HCT116 (cell line): ENCODE measurements around the gene ANKRD33. TPM values are rescaled to one million over a fixed set of nuclear protein-coding genes. Genes with fewer than 3 reads are reported as not detected.

Source experiments
- ATAC-seq: fragments of 200-7000 bp; cut with Tn5 transposase; 2 replicates; pipeline ENCODE4 v1.9.1; 2020; ENCODE audit warnings: mild to moderate bottlenecking, moderate library complexity
- BruUV-seq: library from RNA; stranded (reverse); fragments of 400-500 nt; replicated peaks from 2 replicates; lab custom pipeline; 2021; lab: Mats Ljungman, UMichigan
- CTCF ChIA-PET: fragments of 300-600 bp; sonication (Branson Sonifier 250); formaldehyde crosslinking; loops from one replicate; lab custom pipeline; 2021; ENCODE audit warnings: antibody characterized with exemption; lab: Charles Lee
- POLR2A ChIA-PET: fragments of 300-600, 350-600 bp; sonication (Branson Sonifier 250); formaldehyde crosslinking; loops from one replicate; lab custom pipeline; 2021; ENCODE audit warnings: antibody characterized with exemption; lab: Charles Lee
- RAD21 ChIA-PET, 2 experiments: fragments of 300-600 bp; sonication (Branson Sonifier 250); formaldehyde crosslinking; loops; one replicate each; lab custom pipeline; 2023; ENCODE audit warnings: low total read pairs in 2 of 2; ENCODE audit not compliant: uncharacterized antibody in 2 of 2, unreplicated experiment in 2 of 2, low non-redundant PET in 1 of 2; lab: Charles Lee
- DNase-seq: peaks from one replicate; pipeline ENCODE4 v3.0.0-alpha.2; 2010; ENCODE audit warnings: low read depth, low spot score
- H2AFZ ChIP-seq: fragments of 200-600 bp; shearing (Covaris generic), sonication (generic); 2 replicates; pipeline ENCODE4 v1.6.1; 2017; ENCODE audit warnings: low read depth, mixed run types, mixed read lengths, antibody characterized with exemption, low read length; ENCODE audit not compliant: poor library complexity, severe bottlenecking
- H3K27ac ChIP-seq: 2 replicates; pipeline ENCODE4 v1.5.1; 2012; ENCODE audit warnings: low read depth, low read length
- H3K27me3 ChIP-seq: fragments of 200-600 bp; sonication (generic); 2 replicates; pipeline ENCODE4 v1.6.1; 2016; ENCODE audit warnings: mixed run types, low read length, mixed read lengths; ENCODE audit not compliant: insufficient read depth
- H3K36me3 ChIP-seq, 2 experiments: fragments of 200-500 bp in 1 of 2; fragments of 200-600 bp in 1 of 2; sonication (Bioruptor generic) in 1 of 2; sonication (generic) in 1 of 2; 2 replicates each; pipeline versions ENCODE4 v1.5.1 to v1.6.1; 2014 to 2016; ENCODE audit warnings: low read length in 2 of 2, inconsistent platforms in 1 of 2, mixed read lengths in 1 of 2, mixed run types in 1 of 2; ENCODE audit not compliant: insufficient read depth in 2 of 2, control insufficient read depth in 1 of 2
- H3K4me1 ChIP-seq, 2 experiments: fragments of 200-600 bp in 1 of 2; sonication (generic) in 1 of 2; 2 replicates each; pipeline versions ENCODE4 v1.5.1 to v1.6.1; 2012 to 2017; ENCODE audit warnings: low read length in 2 of 2, inconsistent platforms in 1 of 2, mild to moderate bottlenecking in 1 of 2, mixed read lengths in 1 of 2, mixed run types in 1 of 2, moderate library complexity in 1 of 2; ENCODE audit not compliant: insufficient read depth in 2 of 2, control insufficient read depth in 1 of 2
- H3K4me2 ChIP-seq: fragments of 200-600 bp; sonication (generic); 2 replicates; pipeline ENCODE4 v1.6.1; 2017; ENCODE audit warnings: mixed run types, low read length, mixed read lengths
- H3K4me3 ChIP-seq, 2 experiments: fragments of 200-600 bp in 1 of 2; sonication (generic) in 1 of 2; replicated peaks in 1 of 2; 2 replicates each; pipeline ENCODE4 v1.5.1; 2011 to 2016; ENCODE audit warnings: low read length in 2 of 2, control low read depth in 1 of 2, low read depth in 1 of 2, mild to moderate bottlenecking in 1 of 2, mixed read lengths in 1 of 2, mixed run types in 1 of 2
- H3K79me2 ChIP-seq: fragments of 200-600 bp; sonication (generic); 2 replicates; pipeline ENCODE4 v1.6.1; 2017; ENCODE audit warnings: mild to moderate bottlenecking, mixed run types, low read length, moderate library complexity, mixed read lengths; ENCODE audit not compliant: insufficient read depth
- H3K9ac ChIP-seq: fragments of 200-600 bp; sonication (generic); 2 replicates; pipeline ENCODE4 v1.6.1; 2016; ENCODE audit warnings: low read length, mixed read lengths
- H3K9me2 ChIP-seq: fragments of 200-600 bp; sonication (generic), shearing (Covaris generic); 2 replicates; pipeline ENCODE4 v1.6.1; 2017; ENCODE audit warnings: mixed run types, mild to moderate bottlenecking, moderate library complexity; ENCODE audit not compliant: insufficient read depth
- H3K9me3 ChIP-seq, 2 experiments: fragments of 200-500 bp in 1 of 2; fragments of 200-600 bp in 1 of 2; sonication (Bioruptor generic) in 1 of 2; sonication (generic) in 1 of 2; 2 replicates each; pipeline ENCODE4 v1.6.1; 2014 to 2017; ENCODE audit warnings: low read length in 2 of 2, mixed read lengths in 2 of 2, inconsistent platforms in 1 of 2, low read depth in 1 of 2, mild to moderate bottlenecking in 1 of 2, mixed run types in 1 of 2, moderate library complexity in 1 of 2; ENCODE audit not compliant: control insufficient read depth in 1 of 2, insufficient read depth in 1 of 2
- H4K20me1 ChIP-seq: fragments of 200-600 bp; sonication (generic), shearing (Covaris generic); 2 replicates; pipeline ENCODE4 v1.6.1; 2017; ENCODE audit warnings: mixed run types, mild to moderate bottlenecking, moderate library complexity; ENCODE audit not compliant: insufficient read depth
- ATF3 ChIP-seq: IDR thresholded peaks from 2 replicates; pipeline ENCODE4 v1.6.1; 2012
- CBX3 ChIP-seq: IDR thresholded peaks from 2 replicates; pipeline ENCODE4 v1.6.1; 2012; ENCODE audit warnings: low read depth
- CEBPB ChIP-seq: IDR thresholded peaks from 2 replicates; pipeline ENCODE4 v1.6.1; 2012; ENCODE audit warnings: low read depth
- CTCF ChIP-seq, 3 experiments: fragments of 200-600 bp in 1 of 3; sonication (generic) in 1 of 3; IDR thresholded peaks in 2 of 3; conservative IDR thresholded peaks in 1 of 3; 2 replicates each; pipeline ENCODE4 v1.5.1; 2012 to 2017; ENCODE audit warnings: low read depth in 2 of 3, low read length in 2 of 3, antibody characterized with exemption in 1 of 3, borderline replicate concordance in 1 of 3, control low read depth in 1 of 3, mild to moderate bottlenecking in 1 of 3, mixed read lengths in 1 of 3, mixed run types in 1 of 3, moderate library complexity in 1 of 3; ENCODE audit not compliant: insufficient read depth in 1 of 3
- EGR1 ChIP-seq: IDR thresholded peaks from 2 replicates; pipeline ENCODE4 v1.6.1; 2012; ENCODE audit warnings: low read depth
- ELF1 ChIP-seq: IDR thresholded peaks from 2 replicates; pipeline ENCODE4 v1.6.1; 2012; ENCODE audit warnings: low read depth, borderline replicate concordance
- EZH2 ChIP-seq: fragments of 200-600 bp; sonication (generic); IDR thresholded peaks from 2 replicates; pipeline ENCODE4 v1.6.1; 2017; ENCODE audit warnings: antibody characterized with exemption, mixed run types
- JUND ChIP-seq: IDR thresholded peaks from 2 replicates; pipeline ENCODE4 v1.6.1; 2012
- MAX ChIP-seq: IDR thresholded peaks from 2 replicates; pipeline ENCODE4 v1.6.1; 2012
- POLR2A ChIP-seq: IDR thresholded peaks from 2 replicates; pipeline ENCODE4 v1.7.0; 2011; ENCODE audit warnings: borderline replicate concordance; ENCODE audit not compliant: insufficient read depth, insufficient read length; ENCODE audit errors: extremely low read depth
- RAD21 ChIP-seq: IDR thresholded peaks from 2 replicates; pipeline ENCODE4 v1.6.1; 2012; ENCODE audit warnings: low read depth, mild to moderate bottlenecking
- REST ChIP-seq: IDR thresholded peaks from 2 replicates; pipeline ENCODE4 v1.6.1; 2012; ENCODE audit warnings: low read depth
- SP1 ChIP-seq: IDR thresholded peaks from 2 replicates; pipeline ENCODE4 v1.6.1; 2012; ENCODE audit warnings: low read depth
- TCF7L2 ChIP-seq: IDR thresholded peaks from 2 replicates; pipeline ENCODE4 v1.7.0; 2011; ENCODE audit warnings: borderline replicate concordance, inconsistent platforms; ENCODE audit not compliant: insufficient read depth, insufficient read length; ENCODE audit errors: extremely low read depth
- ZFX ChIP-seq: fragments of 450-650 bp; IDR thresholded peaks from 2 replicates; pipeline ENCODE4 v1.6.1; 2017
- ZNF274 ChIP-seq: fragments of 200-500 bp; sonication (Bioruptor generic); IDR thresholded peaks from 2 replicates; pipeline ENCODE4 v1.6.1; 2014; ENCODE audit warnings: mild to moderate bottlenecking, low read depth, low read length, inconsistent platforms
- intact Hi-C: fragments of 100-400 bp; cut with micrococcal nuclease; formaldehyde crosslinking; loops from 2 replicates; pipeline ENCODE4 v1.10.0; 2022
- total RNA-seq: library from RNA; stranded (reverse); gene quantifications from one replicate; pipeline ENCODE4 v1.2.1, GENCODE V29; 2021; ENCODE audit not compliant: unreplicated experiment

The ANKRD33 gene
- total RNA-seq, 1 experiment from 2014 or later, result not detected

- H2AFZ ChIP-seq, result no peak overlapping the region
- H3K4me2 ChIP-seq, result no peak overlapping the region
- H3K79me2 ChIP-seq, result no peaks in the 10 kb centered on the region
- no peaks in the 10 kb centered on the region for H3K27me3 ChIP-seq
- H3K9me3 ChIP-seq, result no peaks in the 10 kb centered on the region
- H3K4me1 ChIP-seq, result no peaks in the 10 kb centered on the region
- TF ChIP-seq POLR2A (no peak), ELF1 (no peak), CBX3 (no peak), ATF3 (no peak), MAX (no peak), TCF7L2 (no peak), SP1 (no peak), EZH2 (no peak), JUND (no peak), EGR1 (no peak), RAD21 (no peak), CEBPB (no peak), ZFX (no peak), REST (no peak), ZNF274 (no peak), CTCF (IDR thresholded peaks at IDR 0.05 in 2 of 3, conservative IDR thresholded peaks at IDR 0.05 in 1 of 3; ENCODE audit: borderline replicate concordance in 1 of 3, insufficient read depth in 1 of 3, low read depth in 2 of 3, low read length in 2 of 3) (no peak)
- no peaks in the 10 kb centered on the region for H4K20me1 ChIP-seq
- DNase-seq (no peak), ATAC-seq (no peak)
- H3K9ac ChIP-seq, result no peak overlapping the region
- BruUV-seq, result no TSS peak
- no peaks in the 10 kb centered on the region for H3K36me3 ChIP-seq
- no peak overlapping the region for H3K27ac ChIP-seq
- no peak overlapping the region for H3K4me3 ChIP-seq
- intact Hi-C loops, result no loop called here
- ChIA-PET RAD21 (no interaction called here), CTCF (interaction anchor here (1.9 kb wide), 1 partner anchor 11 kb away, joined by 9 read pairs; no protein-coding TSS in a partner anchor), POLR2A (no interaction called here)
- H3K9me2 ChIP-seq, result no peaks in the 10 kb centered on the region
These were observed 46.2 kb downstream of the ANKRD33 start for GRCh38 chr12:51934080-51934479.
